Trophoblast cell (in vitro differentiated cells and primary cell): Measurements from ENCODE around the gene TSHZ1.
"Not testable (repeated sequence)": the region's sequence is repeated elsewhere in the genome, so short reads cannot be mapped to it uniquely, and the experiment has no call there.

ENCODE experiments used
- DNase-seq, 2 donors: peaks; one replicate each; pipeline ENCODE4 v3.0.0-alpha.2; 2016
- H2AFZ ChIP-seq: 2 replicates; pipeline ENCODE4 v1.6.1; 2013; ENCODE audit warnings: low read length, moderate library complexity, mild to moderate bottlenecking; ENCODE audit not compliant: insufficient read depth, poor library complexity
- H2AK5ac ChIP-seq: 2 replicates; pipeline ENCODE4 v1.6.1; 2013; ENCODE audit warnings: mild to moderate bottlenecking, low read length
- H2BK120ac ChIP-seq: 2 replicates; pipeline ENCODE4 v1.6.1; 2013; ENCODE audit warnings: low read length, mild to moderate bottlenecking, moderate library complexity; ENCODE audit not compliant: insufficient read depth, poor library complexity
- H2BK12ac ChIP-seq: 2 replicates; pipeline ENCODE4 v1.6.1; 2013; ENCODE audit warnings: mild to moderate bottlenecking, low read length, moderate library complexity
- H2BK5ac ChIP-seq: 2 replicates; pipeline ENCODE4 v1.6.1; 2013; ENCODE audit warnings: low read length, low read depth, moderate library complexity, mild to moderate bottlenecking; ENCODE audit not compliant: poor library complexity
- H3K14ac ChIP-seq: 2 replicates; pipeline ENCODE4 v1.6.1; 2013; ENCODE audit warnings: mild to moderate bottlenecking, low read length
- H3K18ac ChIP-seq: 2 replicates; pipeline ENCODE4 v1.6.1; 2013; ENCODE audit warnings: mild to moderate bottlenecking, low read length
- H3K23ac ChIP-seq: 2 replicates; pipeline ENCODE4 v1.6.1; 2013; ENCODE audit warnings: low read length
- H3K27ac ChIP-seq: 2 replicates; pipeline ENCODE4 v1.5.1; 2013; ENCODE audit warnings: low read depth, mild to moderate bottlenecking, inconsistent platforms, low read length, moderate library complexity
- H3K27me3 ChIP-seq: 2 replicates; pipeline ENCODE4 v1.6.1; 2013; ENCODE audit warnings: inconsistent platforms, mild to moderate bottlenecking, low read length, moderate library complexity; ENCODE audit not compliant: insufficient read depth
- H3K36me3 ChIP-seq, 2 experiments: 1 replicate in 1 of 2; 2 replicates in 1 of 2; pipeline ENCODE4 v1.6.1; 2013; ENCODE audit warnings: low read length in 2 of 2, mild to moderate bottlenecking in 2 of 2, moderate library complexity in 1 of 2; ENCODE audit not compliant: insufficient read depth in 2 of 2, control insufficient read depth in 1 of 2
- H3K4ac ChIP-seq: 2 replicates; pipeline ENCODE4 v1.6.1; 2013; ENCODE audit warnings: low read depth, mild to moderate bottlenecking, low read length, moderate library complexity
- H3K4me1 ChIP-seq, 2 experiments: 1 replicate in 1 of 2; 2 replicates in 1 of 2; pipeline ENCODE4 v1.6.1; 2013; ENCODE audit warnings: low read length in 2 of 2, mild to moderate bottlenecking in 2 of 2, moderate library complexity in 1 of 2; ENCODE audit not compliant: insufficient read depth in 2 of 2, control insufficient read depth in 1 of 2
- H3K4me2 ChIP-seq: 2 replicates; pipeline ENCODE4 v1.6.1; 2013; ENCODE audit warnings: inconsistent platforms, mild to moderate bottlenecking, low read length, moderate library complexity
- H3K4me3 ChIP-seq: 2 replicates; pipeline ENCODE4 v1.5.1; 2013; ENCODE audit warnings: mild to moderate bottlenecking, low read depth, low read length, inconsistent platforms
- H3K79me1 ChIP-seq: one replicate; pipeline ENCODE4 v1.6.1; 2013; ENCODE audit warnings: low read length
- H3K79me2 ChIP-seq: 2 replicates; pipeline ENCODE4 v1.6.1; 2013; ENCODE audit warnings: low read length, mild to moderate bottlenecking; ENCODE audit not compliant: control insufficient read depth, insufficient read depth, poor library complexity
- H3K9ac ChIP-seq: 2 replicates; pipeline ENCODE4 v1.6.1; 2013; ENCODE audit warnings: mild to moderate bottlenecking, low read length
- H3K9me3 ChIP-seq: 2 replicates; pipeline ENCODE4 v1.6.1; 2013; ENCODE audit warnings: low read depth, mild to moderate bottlenecking, control low read depth, inconsistent platforms, low read length; ENCODE audit not compliant: insufficient read depth
- H4K12ac ChIP-seq: 2 replicates; pipeline ENCODE4 v1.6.1; 2013; ENCODE audit warnings: low read depth, mild to moderate bottlenecking, low read length, moderate library complexity
- H4K8ac ChIP-seq: 2 replicates; pipeline ENCODE4 v1.6.1; 2013; ENCODE audit warnings: low read depth, mild to moderate bottlenecking, low read length, moderate library complexity
- H4K91ac ChIP-seq: one replicate; pipeline ENCODE4 v1.6.1; 2013; ENCODE audit warnings: low read depth, mild to moderate bottlenecking, low read length, moderate library complexity
- WGBS: extraction: QIAGEN DNeasy Blood & Tissue Kit; methylation state at CpG from one replicate; pipeline ENCODE4 v1.1.7; 2013; ENCODE audit warnings: missing lambda C conversion rate; ENCODE audit not compliant: insufficient read length, insufficient coverage; ENCODE audit errors: extremely low coverage; 5-methylcytosine and 5-hydroxymethylcytosine counted together

The TSHZ1 gene

GRCh38 chr18:75323821-75324585 lies 113.4 kb downstream of the TSHZ1 start:
- Histone ChIP-seq H3K4ac (no peak overlapping the region), H3K23ac (no peak overlapping the region), H2BK5ac (no peak overlapping the region), H3K14ac (no peak overlapping the region), H3K79me1 (no peaks in the 10 kb centered on the region), H3K9ac (no peak overlapping the region), H2AK5ac (no peak overlapping the region), H2BK12ac (no peak overlapping the region), H3K4me1 (no peaks in the 10 kb centered on the region), H2AFZ (no peak overlapping the region), H3K4me3 (no peak overlapping the region), H3K36me3 (no peaks in the 10 kb centered on the region), H3K27ac (no peak overlapping the region), H3K4me2 (no peak overlapping the region), H2BK120ac (no peak overlapping the region), H4K12ac (no peak overlapping the region), H3K18ac (no peak overlapping the region), H3K79me2 (no peaks in the 10 kb centered on the region), H3K27me3 (no peaks in the 10 kb centered on the region), H4K8ac (no peak overlapping the region), H3K9me3 (no peaks in the 10 kb centered on the region), H4K91ac (no peak overlapping the region)
- WGBS = no CpG with 5 or more reads among the region's 8 CpGs
- no peak for DNase-seq

GRCh38 chr18:75324686-75325257 lies 114.2 kb downstream of the TSHZ1 start:
- WGBS = no CpG with 5 or more reads among the region's 2 CpGs
- Histone ChIP-seq H3K4me1 (no peaks in the 10 kb centered on the region), H2AK5ac (no peak overlapping the region), H4K8ac (no peak overlapping the region), H3K27ac (no peak overlapping the region), H4K12ac (no peak overlapping the region), H3K4me3 (no peak overlapping the region), H2BK5ac (no peak overlapping the region), H3K18ac (no peak overlapping the region), H4K91ac (no peak overlapping the region), H3K79me1 (no peaks in the 10 kb centered on the region), H3K14ac (no peak overlapping the region), H3K79me2 (no peaks in the 10 kb centered on the region), H3K23ac (no peak overlapping the region), H3K4me2 (no peak overlapping the region), H3K4ac (no peak overlapping the region), H3K9me3 (no peaks in the 10 kb centered on the region), H2BK12ac (no peak overlapping the region), H2BK120ac (no peak overlapping the region), H3K9ac (no peak overlapping the region), H3K36me3 (no peaks in the 10 kb centered on the region), H3K27me3 (no peaks in the 10 kb centered on the region), H2AFZ (no peak overlapping the region)
- no peak for DNase-seq

GRCh38 chr18:75329753-75330152 lies 119.2 kb downstream of the TSHZ1 start:
- H3K9me3 ChIP-seq, H3K14ac ChIP-seq, H2BK120ac ChIP-seq, H4K8ac ChIP-seq, H2BK12ac ChIP-seq, H3K4me1 ChIP-seq, H3K27me3 ChIP-seq, DNase-seq, H3K79me1 ChIP-seq, H3K9ac ChIP-seq, H2AK5ac ChIP-seq, H3K18ac ChIP-seq, H2AFZ ChIP-seq, H4K12ac ChIP-seq, H3K23ac ChIP-seq, H2BK5ac ChIP-seq, H3K79me2 ChIP-seq, H3K4me2 ChIP-seq, H3K27ac ChIP-seq, H4K91ac ChIP-seq, H3K4me3 ChIP-seq, H3K4ac ChIP-seq, H3K36me3 ChIP-seq: not testable (repeated sequence)
- WGBS = no CpG with 5 or more reads among the region's 2 CpGs

- H2BK5ac ChIP-seq = no peak overlapping the region
- H3K4me1 ChIP-seq = no peaks in the 10 kb centered on the region
- no peak overlapping the region for H3K4ac ChIP-seq
- H3K4me3 ChIP-seq = no peak overlapping the region
- no peaks in the 10 kb centered on the region for H3K27me3 ChIP-seq
- H3K14ac ChIP-seq = no peak overlapping the region
- no peaks in the 10 kb centered on the region for H3K9me3 ChIP-seq
- H3K18ac ChIP-seq = no peak overlapping the region
- H4K12ac ChIP-seq = no peak overlapping the region
- no peak overlapping the region for H3K27ac ChIP-seq
- H3K79me2 ChIP-seq = no peaks in the 10 kb centered on the region
- H3K79me1 ChIP-seq = no peaks in the 10 kb centered on the region
- H2AFZ ChIP-seq = no peak overlapping the region
- H2BK12ac ChIP-seq = no peak overlapping the region
- no peak for DNase-seq
- no peak overlapping the region for H3K23ac ChIP-seq
- no peaks in the 10 kb centered on the region for H3K36me3 ChIP-seq
- no peak overlapping the region for H2AK5ac ChIP-seq
- H2BK120ac ChIP-seq = no peak overlapping the region
- H3K9ac ChIP-seq = no peak overlapping the region
- no CpG with 5 or more reads among the region's 3 CpGs for WGBS
- no peak overlapping the region for H3K4me2 ChIP-seq
- H4K8ac ChIP-seq = no peak overlapping the region
- H4K91ac ChIP-seq = no peak overlapping the region
Measured at GRCh38 chr18:75330308-75330707, 119.7 kb downstream of the TSHZ1 start.
